GM23248 (cell line): ENCODE data around the gene PCDHGB2. TPM values are rescaled to one million over a fixed set of nuclear protein-coding genes. Genes with fewer than 3 reads are reported as not detected.
A peak's percentile ranks its signal among the peaks of the same experiment; 100 is the strongest.

Experiments
- DNase-seq: peaks from one replicate; pipeline ENCODE4 v3.0.0-alpha.2; 2015
- H2AFZ ChIP-seq: fragments of 200-600 bp; sonication (generic); 2 replicates; pipeline ENCODE4 v1.6.1; 2016; ENCODE audit warnings: antibody characterized with exemption
- H3F3A ChIP-seq: fragments of 200-600 bp; sonication (generic); 2 replicates; pipeline ENCODE4 v1.6.1; 2016; ENCODE audit warnings: mild to moderate bottlenecking, antibody characterized with exemption, mixed run types; ENCODE audit not compliant: insufficient read depth
- H3K27ac ChIP-seq: fragments of 200-600 bp; sonication (generic); 2 replicates; pipeline ENCODE4 v1.5.1; 2016; ENCODE audit warnings: mild to moderate bottlenecking
- H3K27me3 ChIP-seq: fragments of 200-600 bp; sonication (generic); replicated peaks from 2 replicates; pipeline ENCODE4 v1.6.1; 2016; ENCODE audit warnings: mild to moderate bottlenecking; ENCODE audit not compliant: insufficient read depth
- H3K36me3 ChIP-seq: fragments of 200-600 bp; sonication (generic); 2 replicates; pipeline ENCODE4 v1.6.1; 2016; ENCODE audit warnings: low read depth, mild to moderate bottlenecking
- H3K4me1 ChIP-seq: fragments of 200-600 bp; sonication (generic); 2 replicates; pipeline ENCODE4 v1.6.1; 2016; ENCODE audit warnings: mild to moderate bottlenecking; ENCODE audit not compliant: insufficient read depth
- H3K4me2 ChIP-seq: fragments of 200-600 bp; sonication (generic); one replicate; pipeline ENCODE4 v1.6.1; 2016; ENCODE audit warnings: mild to moderate bottlenecking; ENCODE audit not compliant: unreplicated experiment
- H3K4me3 ChIP-seq: fragments of 200-600 bp; sonication (generic); 2 replicates; pipeline ENCODE4 v1.5.1; 2016; ENCODE audit warnings: mild to moderate bottlenecking
- H3K79me2 ChIP-seq: fragments of 200-600 bp; sonication (generic); 2 replicates; pipeline ENCODE4 v1.6.1; 2016; ENCODE audit warnings: mild to moderate bottlenecking; ENCODE audit not compliant: insufficient read depth
- H3K9ac ChIP-seq: fragments of 200-600 bp; sonication (generic); 2 replicates; pipeline ENCODE4 v1.6.1; 2016; ENCODE audit warnings: mild to moderate bottlenecking
- H3K9me2 ChIP-seq: fragments of 200-600 bp; sonication (generic); 2 replicates; pipeline ENCODE4 v1.6.1; 2016; ENCODE audit warnings: mixed run types, mild to moderate bottlenecking, moderate library complexity; ENCODE audit not compliant: insufficient read depth
- H3K9me3 ChIP-seq: fragments of 200-600 bp; sonication (generic); one replicate; pipeline ENCODE4 v1.6.1; 2017; ENCODE audit warnings: low read depth
- H4K20me1 ChIP-seq: fragments of 200-600 bp; sonication (generic); 2 replicates; pipeline ENCODE4 v1.6.0; 2016; ENCODE audit not compliant: insufficient read depth
- EZH2 ChIP-seq: fragments of 200-600 bp; sonication (generic); IDR thresholded peaks from 2 replicates; pipeline ENCODE4 v1.6.1; 2018; ENCODE audit warnings: antibody characterized with exemption, mild to moderate bottlenecking; ENCODE audit not compliant: insufficient read depth, poor library complexity, severe bottlenecking
- EZH2phosphoT487 ChIP-seq: fragments of 200-600 bp; sonication (generic); IDR thresholded peaks from 2 replicates; pipeline ENCODE4 v1.6.1; 2018; ENCODE audit warnings: antibody characterized with exemption, moderate library complexity, mild to moderate bottlenecking, low read depth; ENCODE audit not compliant: insufficient read depth
- WGBS, 2 experiments: methylation state at CpG; one replicate each; pipeline ENCODE4 v1.1.6; 2015 to 2017; ENCODE audit warnings: low lambda C conversion rate in 2 of 2, low coverage in 1 of 2; ENCODE audit errors: missing lambda C conversion rate in 2 of 2; 5-methylcytosine and 5-hydroxymethylcytosine counted together
- in situ Hi-C: fragments of 300-500 bp; cut with MboI; formaldehyde crosslinking; loops from 2 replicates; pipeline ENCODE4 v1.15.0; 2020
- polyA plus RNA-seq: library from polyadenylated mRNA; unstranded; fragments of >200 nt; fragmentation: Nextera tagmentation; extraction: Ambion mirVana; gene quantifications from 2 replicates; pipeline ENCODE4 v1.2.1, GENCODE V29; 2016
- total RNA-seq: library from RNA; depleted of rRNA; stranded (reverse); fragments of >200 nt; shearing (Covaris generic); gene quantifications from 2 replicates; pipeline ENCODE4 v1.2.3, GENCODE V29; 2014

The PCDHGB2 gene
- total and polyA plus RNA-seq, 2 experiments from 2014 or later: 0.76 to 2.2 TPM

DNA sequence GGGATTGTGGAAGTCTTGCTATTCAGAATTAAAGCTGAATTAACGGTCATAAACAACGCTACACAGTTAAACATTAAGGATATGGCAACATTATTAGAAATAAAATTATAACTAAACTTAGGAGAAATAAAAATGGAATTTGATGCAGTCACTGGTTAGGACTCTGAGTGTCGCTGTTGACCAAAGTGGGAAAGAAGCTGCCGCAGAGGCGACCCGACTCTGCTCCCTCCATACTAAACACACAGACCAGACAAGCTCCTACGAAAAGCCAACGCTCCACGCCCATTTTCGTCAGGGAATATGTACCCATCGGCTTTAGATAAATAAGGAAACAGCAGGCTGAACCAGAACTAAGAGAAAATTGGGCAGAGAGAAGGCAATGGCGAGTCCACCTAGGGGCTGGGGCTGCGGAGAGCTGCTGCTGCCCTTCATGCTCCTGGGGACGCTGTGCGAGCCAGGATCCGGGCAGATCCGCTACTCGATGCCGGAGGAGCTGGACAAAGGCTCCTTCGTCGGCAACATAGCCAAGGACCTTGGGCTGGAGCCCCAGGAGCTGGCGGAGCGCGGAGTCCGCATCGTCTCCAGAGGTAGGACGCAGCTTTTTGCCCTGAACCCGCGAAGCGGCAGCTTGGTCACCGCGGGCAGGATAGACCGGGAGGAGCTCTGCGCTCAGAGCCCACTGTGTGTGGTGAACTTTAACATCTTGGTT lies 4.3 kb downstream of the PCDHGB2 start, which contains the start of gene PCDHGA5:
PCDHGA5 (plus strand) TSS at position 211 of the 709 bp plus-strand sequence; CDS start at position 380, 169 bp downstream.
- Histone ChIP-seq H3F3A (no peaks in the 10 kb centered on the region), H3K4me2 (no peak within 1 kb of the TSS), H4K20me1 (no peaks in the 10 kb centered on the region), H3K9ac (no peak within 1 kb of the TSS), H3K27me3 (no peaks in the 10 kb centered on the region), H3K9me3 (peaks cover 3% of the 10 kb centered on the region), H3K79me2 (no peaks in the 10 kb centered on the region), H3K27ac (no peak within 1 kb of the TSS), H3K36me3 (no peaks in the 10 kb centered on the region; the same call in 1 of the 2 replicates), H3K9me2 (no peaks in the 10 kb centered on the region), H3K4me3 (no peak within 1 kb of the TSS), H2AFZ (no peak within 1 kb of the TSS), H3K4me1 (no peaks in the 10 kb centered on the region)
- in situ Hi-C loops: no loop called here
- 22 to 24% methylated on average over 34 of the region's 34 CpGs for WGBS, 2 experiments
- DNase-seq: no peak
- TF ChIP-seq EZH2phosphoT487 (no peak), EZH2 (no peak)

- peaks cover 3% of the 10 kb centered on the region for H3K9me3 ChIP-seq
- in situ Hi-C loops: no loop called here
- H2AFZ ChIP-seq: no peak overlapping the region
- no peak overlapping the region for H3K27ac ChIP-seq
- H3K36me3 ChIP-seq: no peaks in the 10 kb centered on the region; the same call in 1 of the 2 replicates
- H3F3A ChIP-seq: no peaks in the 10 kb centered on the region
- H3K4me1 ChIP-seq: no peaks in the 10 kb centered on the region
- H3K4me3 ChIP-seq: no peak overlapping the region
- no peak overlapping the region for H3K9ac ChIP-seq
- H4K20me1 ChIP-seq: no peaks in the 10 kb centered on the region
- no peak for DNase-seq
- 43 to 49% methylated on average over 37 to 44 of the region's 46 CpGs for WGBS, 2 experiments
- no peaks in the 10 kb centered on the region for H3K9me2 ChIP-seq
- TF ChIP-seq EZH2phosphoT487: no peak
- TF ChIP-seq EZH2: no peak
- H3K4me2 ChIP-seq: no peak overlapping the region
- no peaks in the 10 kb centered on the region for H3K79me2 ChIP-seq
- no peaks in the 10 kb centered on the region for H3K27me3 ChIP-seq
Measured at GRCh38 chr5:141366016-141366896, 6.5 kb downstream of the PCDHGB2 start.

- peak within 1 kb of the TSS; percentile 45 for H3K4me2 ChIP-seq
- no peaks in the 10 kb centered on the region for H4K20me1 ChIP-seq
- no peaks in the 10 kb centered on the region for H3K27me3 ChIP-seq
- in situ Hi-C loops: no loop called here
- TF ChIP-seq EZH2phosphoT487: no peak
- TF ChIP-seq EZH2: no peak
- H3K27ac ChIP-seq: no peak within 1 kb of the TSS
- peak within 1 kb of the TSS; percentile 69 for H2AFZ ChIP-seq
- H3K4me1 ChIP-seq: no peaks in the 10 kb centered on the region
- 28 to 31% methylated on average over 32 of the region's 32 CpGs for WGBS, 2 experiments
- peak within 1 kb of the TSS; percentile 59 for H3K4me3 ChIP-seq
- DNase-seq: peak; percentile 81
- H3F3A ChIP-seq: no peaks in the 10 kb centered on the region
- no peaks in the 10 kb centered on the region for H3K79me2 ChIP-seq
- H3K9me3 ChIP-seq: no peaks in the 10 kb centered on the region
- H3K9me2 ChIP-seq: no peaks in the 10 kb centered on the region
- H3K36me3 ChIP-seq: no peaks in the 10 kb centered on the region
- H3K9ac ChIP-seq: 0 out of 2 replicates have a peak within 1 kb of the TSS, but pooled peaks have one; percentile 3
Measured at GRCh38 chr5:141369994-141370848, 10.4 kb downstream of the PCDHGB2 start, which contains the start of gene PCDHGB3. TSS of gene PCDHGB3 (plus strand) at chr5:141370242. CDS start at chr5:141370395, 153 bp downstream.
